ENCODE results near the gene PWP2. TPM values are rescaled to one million over a fixed set of nuclear protein-coding genes. Genes with fewer than 3 reads are reported as not detected.
"Not testable (repeated sequence)": the region's sequence is repeated elsewhere in the genome, so short reads cannot be mapped to it uniquely, and the experiment has no call there.

Gene PWP2
- total RNA-seq, 4 donors from 2014 or later = 5.4 to 18.3 (median 6.6) TPM

DNA sequence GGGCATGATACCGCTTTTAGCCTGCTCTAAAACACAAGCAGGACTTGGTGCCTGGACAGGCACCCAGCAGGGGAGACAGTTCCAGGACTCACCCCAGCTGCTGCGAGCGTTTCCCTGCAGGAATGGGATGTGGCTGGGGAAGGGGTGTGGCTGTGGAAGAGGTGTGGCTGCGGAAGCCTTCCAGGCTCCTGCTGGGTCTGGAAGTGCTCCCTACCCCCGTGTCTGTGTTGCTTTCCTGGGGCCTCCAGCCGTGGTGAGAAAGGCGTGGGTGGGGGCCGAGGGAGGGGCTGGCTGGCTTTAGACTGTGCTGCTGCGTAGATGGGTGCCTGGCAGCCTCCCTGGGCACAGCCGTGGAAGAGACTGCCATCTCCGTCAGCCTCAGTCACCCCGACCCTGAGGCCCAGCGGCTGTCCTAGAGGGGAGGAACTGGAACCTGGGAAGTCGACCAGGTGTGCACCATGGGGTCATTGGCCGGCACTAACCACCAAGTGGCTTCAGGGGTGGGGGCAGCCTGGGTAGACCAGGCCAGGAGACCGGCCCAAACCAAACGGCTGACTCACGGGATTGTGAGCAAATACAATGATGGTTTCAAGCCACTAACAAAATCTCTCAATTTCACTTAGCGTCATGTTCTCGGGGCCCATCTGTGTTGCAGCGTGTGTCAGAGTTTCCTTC is 46.2 kb downstream of the PWP2 start:
- H3K27me3 ChIP-seq, DNase-seq: not testable (repeated sequence)

DNA sequence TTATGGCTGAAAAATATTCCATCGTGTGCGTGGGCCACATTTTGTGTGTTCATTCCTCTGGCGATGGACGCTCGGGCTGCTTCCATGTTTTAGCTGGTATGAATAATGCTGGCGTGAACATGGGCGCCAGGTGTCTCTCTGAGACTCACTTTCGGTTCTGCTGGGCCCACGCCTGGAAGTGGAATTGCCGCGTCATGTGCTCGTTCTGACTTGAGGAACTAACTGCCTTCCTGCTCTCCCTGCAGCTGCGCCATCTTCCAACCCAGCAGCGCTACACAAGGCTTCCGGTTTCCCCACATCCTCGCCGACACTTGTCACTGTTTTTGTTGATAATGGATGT is 46.7 kb downstream of the PWP2 start:
- no CpG with 5 or more reads among the region's 17 CpGs for WGBS, 2 donors
- intact Hi-C loops (cut with DNase I); DNase-seq: not testable (repeated sequence)

More for the DNA sequence above, 46.2 kb downstream of the PWP2 start:
- H3K9me3 ChIP-seq; H3K4me3 ChIP-seq; intact Hi-C loops (cut with DNase I); H3K4me1 ChIP-seq; H3K36me3 ChIP-seq; H3K27ac ChIP-seq: not testable (repeated sequence)
- WGBS, 2 donors = no CpG with 5 or more reads among the region's 21 CpGs

DNA sequence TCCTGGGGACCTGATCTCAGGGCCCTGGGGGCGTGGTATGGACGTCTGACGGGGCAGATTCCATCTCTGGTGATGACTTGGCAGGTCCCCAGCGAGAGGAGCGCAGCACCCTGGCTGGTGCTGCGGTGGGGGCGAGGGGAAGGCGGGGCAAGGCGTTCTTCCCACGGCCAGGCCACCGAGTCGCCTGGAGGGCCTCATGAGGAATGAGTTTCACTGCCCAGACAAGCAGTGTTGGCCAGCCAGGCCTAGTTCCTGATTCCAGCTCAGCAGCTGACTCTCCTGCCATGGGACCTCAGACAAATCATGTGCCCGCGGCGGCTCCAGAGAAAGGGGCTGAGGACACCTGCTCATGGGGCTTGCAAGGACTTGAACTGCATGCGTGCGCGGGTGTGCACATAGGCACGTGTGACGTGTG is 47.6 kb downstream of the PWP2 start:
- H3K4me1 ChIP-seq; H3K27me3 ChIP-seq; H3K27ac ChIP-seq; H3K4me3 ChIP-seq; DNase-seq; H3K9me3 ChIP-seq; H3K36me3 ChIP-seq; intact Hi-C loops (cut with DNase I): not testable (repeated sequence)
- WGBS, 2 donors = no CpG with 5 or more reads among the region's 20 CpGs

More for the DNA sequence above, 46.7 kb downstream of the PWP2 start:
- not testable (repeated sequence) for H3K4me3 ChIP-seq, H3K9me3 ChIP-seq, H3K36me3 ChIP-seq, H3K27me3 ChIP-seq, H3K4me1 ChIP-seq, H3K27ac ChIP-seq

DNA sequence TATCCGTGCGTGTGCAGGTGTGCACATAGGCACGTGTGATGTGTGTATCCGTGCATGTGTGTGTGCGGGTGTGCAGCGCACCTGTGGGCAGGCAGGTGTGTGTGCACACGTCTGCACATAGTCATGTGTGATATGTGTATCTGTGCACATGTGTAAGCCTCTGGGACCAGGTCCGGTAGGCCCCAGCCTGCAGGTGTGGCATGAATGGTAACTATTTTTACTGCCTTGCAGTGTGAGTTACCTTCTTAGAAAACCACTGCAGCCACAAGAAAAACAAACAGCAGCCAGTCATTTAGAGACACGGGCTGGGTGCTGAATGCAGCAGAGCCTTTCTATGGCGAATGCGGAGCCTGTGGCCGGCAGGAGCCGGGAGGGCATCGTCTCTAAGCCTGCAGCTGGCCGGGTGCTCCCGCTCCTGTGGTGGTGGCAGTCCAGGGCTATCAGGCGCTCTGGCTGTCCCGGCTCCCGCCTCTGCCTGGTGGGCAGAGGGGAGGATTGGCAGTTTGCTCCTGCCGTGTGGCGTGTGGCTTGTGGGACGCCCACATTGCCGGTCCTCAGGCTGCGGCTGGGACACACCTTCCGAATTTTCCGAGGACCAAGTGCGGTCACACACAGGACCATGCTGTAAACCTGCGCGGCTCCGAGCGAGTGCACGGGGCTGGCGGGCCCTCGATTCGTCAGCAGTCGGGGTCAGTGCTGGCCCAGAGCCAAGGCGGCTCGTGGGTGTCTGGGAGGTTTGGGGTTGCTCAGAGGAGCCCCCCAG is 48.2 kb downstream of the PWP2 start:
- H3K4me3 ChIP-seq; H3K9me3 ChIP-seq; H3K4me1 ChIP-seq; DNase-seq; intact Hi-C loops (cut with DNase I); H3K27ac ChIP-seq; H3K27me3 ChIP-seq; H3K36me3 ChIP-seq: not testable (repeated sequence)
- WGBS, 2 donors = no CpG with 5 or more reads among the region's 38 CpGs

DNA sequence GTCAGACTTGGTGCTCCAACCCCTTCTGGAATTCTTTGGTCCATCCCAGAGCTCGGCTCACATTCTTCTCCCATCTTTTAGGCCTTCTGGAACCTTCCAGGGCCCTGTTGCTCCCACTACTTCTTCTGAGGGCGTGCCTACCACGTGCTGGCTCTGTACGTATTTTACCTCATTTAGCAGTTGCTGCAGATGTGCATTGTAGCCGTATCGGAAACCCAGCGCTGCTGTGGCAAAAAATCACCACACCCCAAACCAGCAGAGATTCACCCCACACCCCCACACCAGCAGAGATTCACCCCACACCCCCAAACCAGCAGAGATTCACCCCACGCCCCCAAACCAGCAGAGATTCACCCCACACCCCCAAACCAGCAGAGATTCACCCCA is 48.8 kb downstream of the PWP2 start:
- H3K27ac ChIP-seq; H3K4me3 ChIP-seq; H3K4me1 ChIP-seq; H3K36me3 ChIP-seq; intact Hi-C loops (cut with DNase I); H3K27me3 ChIP-seq; DNase-seq; H3K9me3 ChIP-seq: not testable (repeated sequence)
- no CpG with 5 or more reads among the region's 8 CpGs for WGBS, 2 donors

DNA sequence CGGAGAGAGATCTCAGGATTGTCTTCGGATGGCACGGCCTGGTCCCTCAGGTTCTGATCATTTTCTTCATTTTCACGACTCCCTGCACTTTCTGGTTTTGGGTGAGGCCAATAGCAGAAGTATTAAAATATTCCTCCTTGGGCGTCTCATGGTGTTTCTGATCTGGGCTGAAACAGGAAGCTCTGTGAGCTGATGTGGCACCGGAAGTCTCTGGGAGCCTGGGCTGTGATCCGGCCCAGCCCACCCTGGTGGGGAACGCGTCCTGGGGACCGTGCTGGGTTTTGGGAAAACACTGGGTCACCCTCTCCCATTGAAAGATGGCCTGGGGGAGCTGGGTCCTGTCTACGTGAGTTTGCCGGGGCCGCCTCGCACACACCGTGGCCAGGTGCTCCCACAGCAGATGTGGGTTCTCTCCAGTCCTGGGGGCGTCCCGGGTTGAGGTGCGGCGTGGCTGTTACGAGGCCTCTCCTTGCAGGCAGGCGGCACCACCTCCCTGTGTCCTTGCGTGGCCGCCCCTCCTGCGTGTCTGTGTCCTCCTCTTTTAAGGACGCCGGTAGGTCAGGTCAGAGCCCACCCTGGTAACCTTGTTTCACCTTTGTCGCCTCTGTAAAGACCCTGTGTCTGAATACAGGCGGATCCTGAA is 50.4 kb downstream of the PWP2 start:
- H3K36me3 ChIP-seq; intact Hi-C loops (cut with DNase I); H3K27ac ChIP-seq; H3K9me3 ChIP-seq; H3K4me1 ChIP-seq; H3K27me3 ChIP-seq; H3K4me3 ChIP-seq; DNase-seq: not testable (repeated sequence)
- no CpG with 5 or more reads among the region's 28 CpGs for WGBS, 2 donors

DNA sequence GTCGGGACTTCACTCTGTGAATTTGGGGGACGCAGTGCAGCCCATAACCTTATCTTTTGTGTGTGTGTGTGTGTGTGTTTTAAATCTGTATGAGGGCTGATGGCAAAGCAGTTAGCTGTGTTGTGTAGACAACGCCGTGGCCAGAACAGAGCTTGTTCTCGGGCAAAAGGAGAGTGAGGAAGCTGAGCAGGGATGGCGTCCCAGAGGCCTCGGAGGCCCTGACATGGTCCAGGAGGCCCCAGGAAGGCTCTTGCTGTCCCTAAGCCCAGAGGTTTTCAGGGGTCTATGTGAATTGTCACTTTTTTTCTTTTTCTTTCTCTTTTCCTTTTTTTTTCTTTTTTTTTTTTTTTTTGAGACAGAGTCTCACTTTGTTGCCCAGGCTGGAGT is 50.9 kb downstream of the PWP2 start:
- intact Hi-C loops (cut with DNase I); H3K27me3 ChIP-seq; H3K9me3 ChIP-seq; H3K36me3 ChIP-seq; H3K4me1 ChIP-seq; H3K27ac ChIP-seq; DNase-seq; H3K4me3 ChIP-seq: not testable (repeated sequence)
- WGBS, 2 donors = no CpG with 5 or more reads among the region's 7 CpGs

DNA sequence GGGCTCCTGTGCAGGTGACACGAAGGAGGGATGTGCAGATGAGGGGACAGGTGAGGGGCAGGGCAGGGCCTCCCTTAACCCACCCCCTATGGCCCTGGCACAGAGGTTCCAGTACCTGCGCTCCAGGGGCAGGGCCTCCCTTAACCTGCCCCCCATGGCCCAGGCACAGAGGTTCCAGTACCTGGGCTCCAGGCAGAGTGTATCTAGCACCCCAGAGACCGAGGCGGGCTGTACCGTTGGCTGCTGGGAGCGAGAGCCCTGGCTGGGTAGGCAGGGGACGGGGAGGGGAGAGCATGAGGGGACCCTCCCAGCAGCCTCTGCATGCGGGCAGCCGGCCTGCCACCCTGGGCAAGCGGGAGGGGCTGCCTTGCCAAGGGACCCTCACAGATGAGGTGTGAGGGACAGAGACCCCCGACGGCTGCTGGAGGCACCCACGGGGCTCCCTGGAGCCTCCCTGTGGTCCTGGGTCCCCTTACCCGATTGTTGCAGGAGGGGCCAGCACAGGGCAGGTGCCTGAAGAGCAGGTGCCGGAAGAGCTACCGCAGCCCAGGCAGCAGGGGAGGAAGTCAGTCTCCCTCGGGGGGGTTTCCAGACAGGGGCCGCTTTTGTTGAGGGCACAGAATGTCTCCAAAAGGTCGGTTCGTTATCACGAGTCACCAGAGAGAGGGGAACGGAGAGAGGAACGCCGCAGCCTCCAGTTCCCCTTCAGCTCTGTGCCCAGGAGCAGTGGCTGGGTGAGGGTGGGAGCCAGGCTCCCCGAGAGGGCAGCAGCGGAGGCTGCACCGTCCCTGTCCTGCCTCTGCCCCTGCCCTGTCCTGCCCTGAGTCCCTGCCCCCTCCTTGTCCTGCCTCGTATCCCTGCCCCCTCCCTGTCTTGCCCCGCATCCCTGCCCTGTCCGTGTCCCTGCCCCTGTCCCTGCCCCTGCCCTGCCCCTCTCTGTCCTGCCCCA is 52.4 kb downstream of the PWP2 start:
- H3K9me3 ChIP-seq; intact Hi-C loops (cut with DNase I); H3K4me3 ChIP-seq; H3K36me3 ChIP-seq; DNase-seq; H3K4me1 ChIP-seq; H3K27me3 ChIP-seq: not testable (repeated sequence)
- WGBS, 2 donors = no CpG with 5 or more reads among the region's 30 CpGs
- H3K27ac ChIP-seq = peak overlapping the region in 2 of 4 donors; percentile 44 to 63

DNA sequence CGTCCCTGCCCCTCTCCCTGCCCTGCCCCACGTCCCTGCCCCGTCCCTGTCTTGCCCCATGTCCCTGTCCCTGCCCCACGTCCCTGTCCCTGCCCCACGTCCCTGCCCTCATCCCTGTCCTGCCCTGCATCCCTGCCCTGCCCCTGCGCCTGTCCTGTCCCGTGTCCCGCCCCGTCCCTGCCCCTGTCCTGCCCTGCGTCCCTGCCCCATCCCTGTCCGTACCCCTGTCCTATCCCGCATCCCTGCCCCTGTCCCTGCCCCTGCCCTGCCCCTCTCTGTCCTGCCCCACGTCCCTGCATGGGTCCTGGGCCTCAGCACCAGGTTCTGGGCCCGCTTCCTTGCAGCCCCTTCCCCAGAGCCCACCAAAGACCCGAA is 53.1 kb downstream of the PWP2 start:
- H3K4me1 ChIP-seq; H3K9me3 ChIP-seq; H3K4me3 ChIP-seq; intact Hi-C loops (cut with DNase I); H3K27me3 ChIP-seq; H3K27ac ChIP-seq; H3K36me3 ChIP-seq; DNase-seq: not testable (repeated sequence)
- WGBS, 2 donors = no CpG with 5 or more reads among the region's 15 CpGs

DNA sequence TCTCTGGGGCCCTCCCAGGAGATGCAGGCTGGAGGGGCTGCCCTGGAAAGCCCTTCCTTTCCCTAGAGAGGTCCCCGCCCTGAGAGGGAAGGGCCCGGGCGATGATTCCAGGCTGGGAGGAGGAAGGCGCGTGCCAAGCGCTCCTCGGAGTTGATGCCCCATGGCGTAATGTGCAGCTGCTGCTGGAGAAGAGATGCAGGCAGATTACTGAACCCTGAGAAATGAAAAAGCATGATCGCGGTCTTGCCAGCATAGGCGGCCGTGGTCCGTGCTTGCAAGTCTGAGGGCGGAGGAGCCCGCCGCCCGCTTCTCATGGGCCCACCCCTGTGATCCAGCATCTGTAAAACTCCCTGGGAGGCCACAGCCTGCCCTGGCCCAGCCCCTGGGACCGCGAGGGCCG is 53.6 kb downstream of the PWP2 start:
- H3K36me3 ChIP-seq; DNase-seq; H3K27me3 ChIP-seq; H3K4me3 ChIP-seq; H3K4me1 ChIP-seq; H3K27ac ChIP-seq; H3K9me3 ChIP-seq; intact Hi-C loops (cut with DNase I): not testable (repeated sequence)
- no CpG with 5 or more reads among the region's 20 CpGs for WGBS, 2 donors

DNA sequence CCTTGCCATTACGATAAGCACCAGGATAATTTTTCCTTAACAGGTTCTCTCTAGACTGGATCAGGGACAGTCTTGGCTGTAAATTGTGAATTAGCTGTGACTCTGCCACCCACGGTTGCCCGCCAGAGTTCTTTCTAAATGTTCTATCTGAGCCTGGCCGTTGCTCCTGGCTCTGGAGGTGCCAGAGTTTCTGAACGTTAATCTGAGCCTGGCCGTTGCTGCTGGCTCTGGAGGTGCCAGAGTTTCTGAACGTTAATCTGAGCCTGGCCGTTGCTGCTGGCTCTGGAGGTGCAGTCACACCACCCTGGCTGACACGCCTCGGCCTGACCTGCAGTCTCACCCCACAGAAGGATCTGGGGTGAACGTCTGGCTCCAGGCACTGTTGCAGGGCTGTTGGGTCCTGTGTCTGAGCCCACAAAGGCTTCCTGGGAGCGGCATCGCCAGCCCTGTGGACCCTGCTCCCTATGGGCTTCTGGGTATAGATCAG is 56.0 kb downstream of the PWP2 start:
- H3K9me3 ChIP-seq; H3K27ac ChIP-seq; DNase-seq; H3K36me3 ChIP-seq; H3K4me3 ChIP-seq; H3K27me3 ChIP-seq; intact Hi-C loops (cut with DNase I); H3K4me1 ChIP-seq: not testable (repeated sequence)
- no CpG with 5 or more reads among the region's 13 CpGs for WGBS, 2 donors

DNA sequence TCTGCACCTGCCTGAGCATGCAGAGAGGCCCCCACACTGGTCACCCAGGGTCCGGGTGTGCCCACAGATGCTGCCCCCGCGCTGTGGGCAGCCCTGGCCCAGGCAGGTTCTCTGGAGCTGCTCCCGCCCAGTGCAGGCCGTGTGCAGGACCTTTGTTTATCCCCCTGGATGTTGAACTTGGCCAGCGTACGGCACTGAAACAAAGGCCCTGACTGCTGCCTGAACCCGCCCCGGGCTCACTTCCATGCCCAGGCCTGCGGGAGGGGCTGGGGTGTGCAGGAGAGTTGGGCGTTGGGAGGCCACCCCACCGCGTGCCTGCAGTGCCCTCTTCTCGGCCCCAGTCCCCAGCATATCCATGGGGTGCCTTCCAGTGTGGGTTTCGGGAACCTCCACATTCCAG is 58.7 kb downstream of the PWP2 start:
- H3K4me3 ChIP-seq; H3K27ac ChIP-seq; H3K36me3 ChIP-seq; H3K9me3 ChIP-seq; H3K4me1 ChIP-seq; DNase-seq; intact Hi-C loops (cut with DNase I); H3K27me3 ChIP-seq: not testable (repeated sequence)
- no CpG with 5 or more reads among the region's 15 CpGs for WGBS, 2 donors

Measured in esophagus squamous epithelium (tissue), 5 donors.